ENCODE measurements around the gene ATXN10.

The ATXN10 gene

DNA sequence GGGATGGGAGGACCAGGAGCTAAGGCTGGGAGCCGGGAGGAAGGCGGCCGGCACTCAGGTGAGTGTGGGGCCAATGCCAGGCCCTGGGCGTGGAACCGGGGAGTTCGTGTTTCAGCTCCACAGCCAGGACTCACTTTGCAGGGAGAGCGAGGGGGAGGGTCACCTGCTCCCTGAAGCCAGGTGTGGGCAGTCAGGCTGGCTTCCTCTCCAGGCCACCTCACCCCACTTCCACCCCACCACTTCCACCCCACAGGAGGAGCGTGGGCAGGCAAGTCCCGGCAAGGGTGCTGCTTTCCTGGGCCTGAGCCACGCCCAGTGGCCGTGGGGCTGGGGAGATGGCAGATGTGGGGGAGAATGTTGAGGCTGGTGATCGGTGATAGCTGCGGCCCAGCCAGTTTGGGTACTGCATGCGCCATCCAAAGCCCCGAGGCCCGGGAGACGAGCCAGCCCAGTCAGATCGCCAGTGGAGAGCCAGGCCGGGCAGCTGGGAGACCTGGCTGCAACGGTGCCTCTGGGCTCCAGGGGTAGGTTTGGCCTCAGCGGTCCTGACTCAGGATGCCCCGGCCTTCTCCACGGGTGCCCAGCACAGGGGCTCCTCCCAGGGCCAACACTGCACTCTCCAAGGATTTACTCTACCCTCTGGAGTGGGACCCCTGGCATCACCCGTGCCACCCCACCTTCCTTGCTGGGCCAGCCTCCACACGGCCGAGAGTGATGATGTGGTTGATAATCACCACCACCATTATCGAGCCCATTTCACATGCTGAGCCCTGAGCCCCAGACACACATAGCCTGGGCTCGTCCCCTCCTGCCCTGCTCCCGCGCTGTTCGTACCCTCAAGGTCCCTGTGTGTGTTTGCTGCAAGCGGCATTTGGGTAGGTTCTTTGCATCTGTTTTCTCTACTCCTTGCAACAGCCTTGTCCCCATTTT lies 211.5 kb downstream of the ATXN10 start:
- DNase-seq, result no peak

DNA sequence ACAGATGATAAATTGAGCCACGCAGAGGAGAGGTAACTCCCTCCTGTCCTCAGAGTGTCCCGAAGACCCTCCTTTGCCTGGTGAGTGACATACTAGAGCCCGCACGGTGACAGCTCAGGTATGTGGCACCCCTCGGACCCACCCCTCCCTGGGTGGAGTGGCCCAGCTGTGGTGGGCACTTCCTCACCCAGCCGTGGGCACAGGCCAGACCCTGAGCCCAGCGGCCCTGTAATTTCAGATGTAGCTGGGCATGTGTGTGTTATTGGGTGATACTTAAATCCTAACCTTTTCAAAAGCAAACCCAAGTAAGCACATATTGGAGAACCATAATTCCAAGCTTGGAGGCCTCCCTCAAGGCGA lies 212.2 kb downstream of the ATXN10 start:
- no peak for DNase-seq

GRCh38 chr22:45884201-45885062 lies 212.8 kb downstream of the ATXN10 start:
- DNase-seq, result no peak

DNA sequence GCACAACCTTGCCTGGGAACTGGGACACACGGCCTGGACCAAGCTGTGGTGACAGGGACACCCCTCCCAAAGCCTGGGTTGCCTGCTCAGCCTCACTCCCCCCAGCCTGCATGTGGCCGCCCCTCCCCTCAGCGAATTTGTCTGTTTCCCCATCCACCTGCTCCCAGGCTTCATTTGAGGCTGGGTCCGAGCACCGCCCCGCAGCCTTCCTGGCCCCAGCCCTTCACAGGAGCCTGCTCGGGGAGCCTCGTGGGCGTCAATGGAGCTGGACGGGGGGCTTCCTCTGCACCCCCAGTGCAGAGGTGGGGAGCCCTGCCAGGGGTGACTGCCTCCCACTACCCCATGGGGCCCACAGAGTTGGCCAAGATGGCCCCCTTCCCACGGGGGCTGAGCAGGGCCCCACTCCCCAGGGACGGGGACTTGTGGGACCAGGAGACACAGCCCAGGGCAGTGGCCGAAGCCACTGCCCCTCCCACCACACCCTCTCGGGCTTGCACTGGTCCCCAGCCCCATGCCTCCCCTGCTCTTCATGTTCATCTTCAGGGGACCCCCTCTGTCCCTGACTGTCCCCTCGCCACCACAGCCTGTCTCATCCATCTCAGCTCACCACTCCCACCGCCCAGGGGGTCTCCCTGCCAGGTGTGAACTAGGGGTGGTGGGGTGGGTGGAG lies 213.7 kb downstream of the ATXN10 start:
- no peak for DNase-seq

- DNase-seq, result no peak
Measured at GRCh38 chr22:45885941-45886395, 214.3 kb downstream of the ATXN10 start.

GRCh38 chr22:45886540-45886939 lies 214.9 kb downstream of the ATXN10 start:
- DNase-seq, result no peak

GRCh38 chr22:45887202-45888131 lies 215.8 kb downstream of the ATXN10 start:
- no peak for DNase-seq

GRCh38 chr22:45888221-45889092 lies 216.8 kb downstream of the ATXN10 start:
- DNase-seq, result no peak

DNA sequence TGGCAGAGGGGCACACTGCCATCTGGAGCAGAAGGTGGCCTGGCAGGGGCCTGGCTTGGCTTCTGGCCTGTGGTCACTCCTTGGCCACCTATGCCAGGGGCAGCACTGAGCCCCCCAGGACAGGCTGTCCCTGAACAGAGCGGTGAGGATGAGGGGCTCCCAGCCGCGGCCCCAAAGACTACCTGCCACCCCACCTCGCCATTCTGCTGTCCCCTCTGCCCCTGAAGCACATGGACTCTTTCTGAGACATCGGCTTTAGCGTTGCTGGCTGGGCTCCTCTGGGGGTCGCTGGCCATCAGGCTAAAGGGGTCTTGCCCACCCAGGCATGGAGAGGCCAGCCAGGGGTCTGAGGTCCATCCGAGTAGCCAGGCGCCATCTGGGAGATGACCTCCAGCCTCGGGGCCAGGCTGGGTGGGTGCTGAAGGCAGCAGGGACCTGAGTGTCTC lies 217.5 kb downstream of the ATXN10 start:
- DNase-seq, result no peak

DNA sequence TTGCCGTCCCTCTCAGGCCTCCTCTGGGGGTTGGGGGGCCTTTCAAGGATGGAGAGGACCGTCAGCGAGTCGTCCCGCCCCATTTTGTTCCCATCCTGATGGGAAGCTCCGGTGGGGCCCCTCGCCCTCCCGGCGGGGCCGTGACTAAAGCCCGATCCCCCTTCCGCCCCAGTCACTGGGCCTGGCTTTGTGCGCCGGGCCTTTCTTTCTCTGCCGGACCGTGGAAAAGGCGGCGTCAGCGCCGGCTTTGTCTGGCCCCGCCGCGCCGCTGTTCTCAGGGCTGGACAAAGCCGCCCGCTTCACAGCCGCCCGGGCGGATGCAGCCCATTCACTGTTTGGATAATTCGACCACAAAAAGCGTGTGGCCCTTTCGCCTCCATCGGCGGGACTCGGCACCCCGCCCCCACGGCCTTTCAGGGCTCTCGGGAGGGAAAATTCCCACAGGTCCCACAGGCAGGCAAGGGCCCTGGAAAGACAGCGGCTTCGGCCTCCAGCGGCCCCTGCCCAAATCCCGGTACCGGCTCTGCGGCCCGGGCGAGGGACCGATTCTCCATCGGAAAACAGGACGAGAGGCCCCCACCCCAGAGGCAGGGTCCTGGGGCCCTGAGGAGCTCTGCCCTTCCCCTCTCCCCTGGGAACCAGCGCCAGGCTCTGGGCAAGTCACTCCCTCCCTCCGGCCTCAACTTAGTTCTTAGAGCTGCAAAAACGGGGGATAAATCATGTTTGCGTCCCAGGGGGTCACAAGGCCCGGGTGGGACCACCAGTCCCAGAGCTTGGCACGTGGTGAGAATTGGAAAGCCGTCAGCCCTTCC lies 218.1 kb downstream of the ATXN10 start:
- DNase-seq, result no peak

DNA sequence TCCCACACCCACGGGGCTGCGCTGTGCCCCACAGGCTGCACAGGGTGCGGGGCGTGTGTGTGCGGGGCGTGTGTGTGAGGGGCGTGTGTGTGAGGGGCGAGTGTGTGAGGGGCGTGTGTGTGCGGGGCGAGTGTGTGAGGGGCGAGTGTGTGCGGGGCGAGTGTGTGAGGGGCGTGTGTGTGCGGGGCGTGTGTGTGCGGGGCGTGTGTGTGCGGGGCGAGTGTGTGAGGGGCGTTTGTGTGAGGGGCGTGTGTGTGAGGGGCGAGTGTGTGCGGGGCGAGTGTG lies 218.7 kb downstream of the ATXN10 start:
- no peak for DNase-seq

DNA sequence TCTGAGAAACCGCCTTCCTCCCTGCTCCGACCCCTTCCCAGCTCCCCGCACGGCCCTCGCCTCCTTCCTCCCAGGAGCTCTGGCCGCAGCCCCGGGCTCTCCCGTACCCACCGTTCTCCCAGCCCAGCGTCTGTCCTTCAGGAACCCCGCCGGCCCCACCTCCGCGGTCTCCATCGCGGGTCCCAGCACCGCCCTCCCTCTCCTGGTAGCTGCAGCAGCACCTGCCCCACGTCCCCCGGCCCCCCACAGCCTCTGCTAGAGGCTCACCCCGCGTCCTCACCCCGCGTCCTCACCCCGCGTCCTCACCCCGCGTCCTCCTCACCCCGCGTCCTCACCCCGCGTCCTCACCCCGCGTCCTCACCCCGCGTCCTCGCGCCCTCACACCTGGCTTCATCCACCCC lies 219.4 kb downstream of the ATXN10 start:
- no peak for DNase-seq

DNA sequence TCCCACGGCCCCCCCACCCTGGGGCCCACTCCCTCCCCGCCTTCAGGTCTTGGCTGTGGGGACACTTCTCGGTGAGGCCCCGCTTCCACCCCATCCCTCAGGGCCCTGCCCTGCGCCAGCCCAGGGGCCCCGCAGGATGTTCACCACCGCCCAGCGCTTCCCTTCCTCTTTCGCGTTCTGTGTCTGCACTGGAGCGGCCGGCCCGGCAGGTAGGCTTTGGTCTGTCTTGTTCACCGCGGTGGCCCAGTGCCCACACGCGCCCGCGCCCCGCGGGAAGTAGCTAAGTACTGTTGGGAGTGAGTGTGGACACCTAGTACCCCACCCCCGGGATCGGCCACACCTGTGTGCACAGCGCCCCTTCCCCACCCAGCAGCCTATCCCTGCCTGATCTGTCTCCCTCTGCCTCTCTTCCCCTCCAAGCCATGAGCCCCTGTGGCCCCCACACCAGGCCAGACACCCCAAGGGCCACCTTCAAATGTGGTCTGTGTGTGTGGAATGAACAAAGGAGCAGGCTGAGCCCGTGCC lies 219.9 kb downstream of the ATXN10 start:
- no peak for DNase-seq

DNA sequence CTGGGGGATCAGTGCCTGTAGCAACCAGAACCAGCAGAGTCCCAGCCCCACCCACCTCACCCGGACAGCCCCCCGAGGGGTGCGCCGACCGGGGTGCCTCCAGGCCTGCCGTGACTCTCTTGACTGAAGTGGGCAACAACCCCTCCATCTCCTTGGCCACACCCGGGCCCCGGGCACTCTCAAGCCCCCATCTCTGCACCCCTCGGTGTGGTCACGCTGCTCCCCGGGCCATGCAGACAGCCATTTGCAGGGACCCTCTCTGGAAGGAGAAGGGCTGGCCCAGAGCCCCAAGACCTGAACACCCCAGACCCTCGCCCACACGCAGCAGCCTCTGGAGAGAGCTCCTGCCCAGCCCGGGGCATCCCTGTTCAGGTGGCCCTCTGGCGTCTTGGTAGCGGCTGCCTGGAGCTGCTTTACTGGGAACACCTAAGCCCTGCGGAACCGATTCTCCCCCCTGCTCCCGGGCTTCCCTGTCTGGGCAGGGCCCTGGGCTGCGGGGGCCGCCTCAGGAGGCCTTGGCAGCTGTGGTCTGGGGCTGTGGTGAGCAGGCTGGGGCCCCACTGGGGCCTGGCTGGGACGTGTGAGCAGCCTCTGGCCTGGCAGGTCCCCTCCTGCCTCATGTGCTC lies 220.5 kb downstream of the ATXN10 start:
- DNase-seq, result no peak

DNA sequence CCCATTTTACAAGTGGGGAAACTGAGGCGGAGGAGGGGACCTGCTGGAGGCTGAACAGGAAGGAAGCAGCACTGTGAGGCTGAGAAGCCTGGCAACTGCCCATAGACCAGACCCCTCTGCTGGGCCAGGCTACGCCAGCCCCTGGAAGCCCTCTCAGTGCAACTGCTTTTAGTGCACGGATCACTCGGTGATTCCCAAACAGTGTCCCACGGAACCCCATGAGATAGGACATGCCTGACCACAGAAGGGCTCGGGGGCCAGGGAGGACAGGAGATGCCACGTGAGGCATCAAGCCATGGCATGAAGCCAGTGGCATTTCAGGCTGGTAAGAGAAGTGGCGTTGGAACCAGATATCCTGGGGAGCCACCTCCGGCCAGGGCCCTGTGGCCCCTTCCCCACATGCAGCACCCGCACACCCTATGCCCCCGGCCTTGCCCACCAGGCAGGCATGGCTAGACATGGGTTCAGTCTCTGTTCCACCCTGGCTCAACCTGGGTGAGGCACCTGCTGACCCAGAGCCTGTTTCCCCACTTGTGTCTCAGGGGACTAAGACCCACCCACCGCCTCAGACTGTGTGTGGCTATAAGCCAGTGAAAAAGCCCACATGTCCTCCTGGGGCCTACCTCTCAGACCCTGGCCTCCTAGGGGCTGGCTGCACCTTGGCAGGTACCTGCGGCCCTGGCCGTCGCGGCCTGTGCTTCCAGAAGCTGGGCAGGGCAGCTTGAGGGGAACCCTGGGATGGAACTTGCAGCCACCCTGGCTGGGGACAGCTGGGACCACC lies 221.2 kb downstream of the ATXN10 start:
- DNase-seq, result no peak

DNA sequence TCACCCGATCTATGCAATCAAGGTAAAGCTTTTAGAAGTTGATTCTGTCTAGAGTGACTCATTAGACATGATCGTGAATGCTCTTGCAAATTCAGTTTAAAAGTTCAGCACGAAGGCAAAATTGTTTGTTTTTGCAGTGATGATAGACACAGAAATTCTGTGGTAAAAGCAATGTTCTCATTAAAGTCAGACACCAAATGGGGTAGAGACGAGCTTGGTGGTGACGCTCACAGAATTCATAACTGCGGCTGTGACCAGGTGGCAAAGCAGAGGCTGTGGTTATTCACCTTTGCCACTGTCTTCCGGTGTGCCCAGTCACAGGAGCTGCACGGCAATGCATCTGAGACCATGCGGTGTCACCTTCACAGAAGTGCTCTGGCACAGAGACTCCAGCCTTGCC lies 221.9 kb downstream of the ATXN10 start:
- DNase-seq, result no peak
